Measurements from ENCODE around the gene DTX3. TPM values are rescaled to one million over a fixed set of nuclear protein-coding genes. Genes with fewer than 3 reads are reported as not detected.

Gene DTX3
- total RNA-seq, 1 donor from 2014 or later: 44.5 TPM

DNA sequence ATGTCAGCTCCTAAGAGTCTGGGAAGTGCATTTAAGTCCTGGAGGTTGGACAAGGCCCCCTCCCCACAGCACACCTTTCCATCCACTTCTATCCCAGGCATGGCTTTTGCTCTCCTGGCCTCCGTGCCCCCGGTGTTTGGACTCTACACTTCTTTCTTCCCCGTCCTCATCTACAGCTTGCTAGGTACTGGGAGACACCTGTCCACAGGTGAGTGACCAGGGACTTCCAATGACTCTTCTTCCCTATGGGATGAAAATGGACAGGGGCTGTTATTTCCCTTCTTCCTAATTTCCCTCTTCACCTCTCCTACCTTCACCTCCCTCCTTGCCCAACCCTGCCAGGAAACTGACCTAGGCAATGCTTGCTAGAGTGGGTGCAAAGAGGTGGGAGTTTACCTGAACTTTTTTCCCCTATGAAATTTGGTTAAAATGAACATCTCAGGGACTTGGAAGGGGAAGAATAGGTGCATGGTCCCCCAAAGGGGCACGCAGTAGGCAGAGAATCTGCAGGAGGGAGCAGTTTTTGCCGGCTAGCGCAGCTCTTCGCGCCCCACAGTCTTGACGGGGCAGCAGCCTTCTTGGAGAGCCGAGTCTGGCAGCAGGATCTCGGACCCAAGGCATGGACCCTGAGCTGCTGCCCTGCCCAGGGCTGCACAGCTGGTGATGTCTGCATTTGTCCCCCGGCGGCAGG is 15.8 kb downstream of the DTX3 start:
- no peak for DNase-seq

DNA sequence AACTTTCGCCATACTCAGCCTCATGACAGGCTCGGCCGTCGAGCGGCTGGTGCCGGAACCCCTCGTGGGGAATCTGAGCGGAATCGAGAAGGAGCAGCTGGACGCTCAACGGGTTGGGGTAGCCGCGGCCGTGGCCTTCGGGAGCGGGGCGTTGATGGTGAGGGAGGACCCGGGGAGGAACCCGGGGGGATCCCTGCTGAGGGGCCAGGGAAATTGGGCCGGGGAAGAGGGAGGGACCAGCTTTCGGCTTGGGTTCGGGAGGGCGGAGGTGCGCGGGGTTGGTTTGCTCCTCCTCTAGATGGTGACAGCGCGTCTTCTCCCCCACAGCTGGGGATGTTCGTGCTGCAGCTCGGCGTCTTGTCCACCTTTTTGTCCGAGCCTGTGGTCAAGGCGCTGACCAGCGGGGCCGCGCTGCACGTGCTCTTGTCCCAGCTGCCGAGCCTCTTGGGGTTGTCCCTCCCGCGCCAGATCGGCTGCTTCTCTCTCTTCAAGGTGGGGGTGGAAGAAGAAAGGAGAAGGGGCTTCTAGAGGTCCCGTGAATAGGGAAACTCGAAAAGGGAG is 16.4 kb downstream of the DTX3 start:
- DNase-seq: no peak

DNA sequence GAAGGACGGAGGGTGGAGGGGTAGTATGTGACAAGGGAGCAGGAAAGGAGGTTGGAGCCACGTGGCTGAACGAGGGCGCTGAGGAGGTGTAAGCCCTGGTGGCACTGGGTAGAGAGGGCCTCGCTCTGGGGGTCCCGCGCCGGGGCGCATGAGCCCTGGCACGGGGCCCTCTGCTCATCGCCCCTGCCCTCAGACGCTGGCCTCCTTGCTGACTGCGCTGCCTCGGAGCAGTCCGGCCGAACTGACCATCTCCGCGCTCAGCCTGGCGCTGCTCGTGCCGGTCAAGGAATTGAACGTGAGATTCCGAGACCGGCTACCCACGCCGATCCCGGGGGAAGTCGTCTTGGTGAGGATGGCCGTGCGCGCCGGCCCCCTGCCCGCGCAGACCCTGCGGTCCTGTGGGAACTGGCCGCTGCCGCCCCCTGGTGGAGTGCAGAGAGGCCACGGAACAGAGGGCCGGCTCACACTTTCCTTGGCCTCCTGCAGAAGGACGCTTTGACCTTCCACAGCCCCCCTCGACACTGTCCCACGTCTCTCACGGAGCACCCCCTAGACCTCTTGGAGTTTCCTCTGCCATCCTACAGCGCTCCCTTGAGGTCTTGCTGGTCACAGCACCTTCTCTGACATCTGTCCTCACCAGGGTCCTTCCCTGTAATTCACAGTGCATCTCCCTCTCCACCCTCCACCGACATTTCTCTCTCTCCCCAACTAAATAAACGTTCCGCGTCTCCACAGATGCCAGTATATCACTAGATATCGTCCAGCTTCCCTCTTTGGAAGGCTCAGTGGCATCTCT is 17.1 kb downstream of the DTX3 start:
- DNase-seq: no peak

DNA sequence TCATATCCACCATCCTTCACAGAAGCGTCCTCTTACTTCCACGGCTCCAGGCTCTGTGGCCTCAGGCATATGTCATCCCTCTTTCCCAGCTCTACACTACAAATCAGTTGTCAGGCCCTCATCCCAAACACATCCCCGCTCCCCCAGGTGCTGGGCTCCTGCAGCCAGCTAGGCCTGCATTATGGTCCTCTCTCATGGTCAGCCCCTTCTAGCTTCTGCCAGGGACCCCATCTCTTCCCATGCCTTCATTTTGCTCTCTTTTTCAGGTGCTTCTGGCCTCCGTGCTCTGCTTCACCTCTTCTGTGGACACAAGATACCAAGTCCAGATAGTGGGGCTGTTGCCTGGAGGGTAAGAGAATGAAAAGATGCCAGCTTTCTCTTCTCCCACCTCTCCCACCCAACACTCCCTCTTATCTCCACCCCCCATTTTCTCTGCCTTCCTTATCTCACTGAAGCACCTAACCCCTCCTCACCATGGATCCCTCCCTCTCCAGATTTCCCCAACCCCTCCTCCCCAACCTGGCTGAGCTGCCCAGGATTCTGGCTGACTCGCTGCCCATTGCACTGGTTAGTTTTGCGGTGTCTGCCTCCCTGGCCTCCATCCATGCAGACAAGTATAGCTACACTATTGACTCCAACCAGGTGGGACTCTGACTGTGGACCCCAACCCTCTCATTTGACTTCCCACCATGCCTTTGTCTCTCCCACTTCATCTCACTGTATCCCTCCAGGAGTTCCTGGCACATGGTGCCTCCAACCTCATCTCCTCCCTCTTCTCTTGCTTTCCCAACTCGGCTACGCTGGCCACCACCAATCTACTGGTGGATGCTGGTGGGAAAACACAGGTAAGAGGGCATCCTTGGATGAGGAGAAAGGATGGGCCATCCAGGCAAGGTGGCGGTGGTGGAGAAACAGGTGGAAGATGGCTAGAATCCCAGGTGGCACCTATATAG is 17.9 kb downstream of the DTX3 start:
- DNase-seq: no peak

DNA sequence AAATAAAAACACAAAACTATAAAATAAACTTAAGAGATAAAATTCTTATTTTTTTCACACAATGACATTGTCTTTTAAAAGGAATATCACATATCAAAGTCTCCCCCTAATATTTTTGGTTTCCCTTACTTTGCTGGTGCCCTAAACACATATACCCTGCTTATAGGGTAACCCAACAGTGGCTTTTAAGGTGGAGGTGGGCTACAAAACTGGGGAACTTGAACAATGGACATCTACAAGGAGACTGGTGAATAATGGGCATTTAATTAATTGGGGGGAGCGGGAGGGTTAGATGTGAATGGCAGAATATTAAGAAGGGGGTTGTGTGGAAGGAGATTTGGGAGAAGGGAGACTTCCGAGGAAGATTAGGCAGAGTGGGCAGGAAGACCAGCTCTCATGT is 18.8 kb downstream of the DTX3 start:
- DNase-seq: no peak

DNA sequence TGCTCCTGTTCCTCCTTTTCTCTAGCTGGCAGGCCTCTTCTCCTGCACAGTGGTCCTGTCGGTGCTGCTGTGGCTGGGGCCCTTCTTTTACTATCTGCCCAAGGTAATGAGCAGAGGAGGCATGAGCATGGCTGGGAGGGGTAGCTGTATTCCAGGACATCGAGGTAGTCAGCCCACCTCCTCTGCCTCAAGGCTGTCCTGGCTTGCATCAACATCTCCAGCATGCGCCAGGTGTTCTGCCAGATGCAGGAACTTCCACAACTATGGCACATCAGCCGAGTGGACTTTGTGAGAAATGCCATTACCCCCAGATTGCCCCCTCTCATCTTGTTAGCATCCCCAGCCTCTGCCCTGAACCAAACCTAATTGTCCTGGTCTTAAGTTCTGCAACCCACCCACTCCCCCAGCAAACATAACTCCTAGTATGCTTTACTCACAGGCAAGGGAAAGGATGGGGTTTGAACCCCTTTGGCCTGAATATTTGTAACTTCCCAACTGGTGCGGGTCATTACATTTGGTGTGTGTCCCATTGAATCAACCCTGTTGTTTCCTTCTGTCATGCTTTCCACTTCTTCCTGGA is 19.3 kb downstream of the DTX3 start:
- no peak for DNase-seq

DNA sequence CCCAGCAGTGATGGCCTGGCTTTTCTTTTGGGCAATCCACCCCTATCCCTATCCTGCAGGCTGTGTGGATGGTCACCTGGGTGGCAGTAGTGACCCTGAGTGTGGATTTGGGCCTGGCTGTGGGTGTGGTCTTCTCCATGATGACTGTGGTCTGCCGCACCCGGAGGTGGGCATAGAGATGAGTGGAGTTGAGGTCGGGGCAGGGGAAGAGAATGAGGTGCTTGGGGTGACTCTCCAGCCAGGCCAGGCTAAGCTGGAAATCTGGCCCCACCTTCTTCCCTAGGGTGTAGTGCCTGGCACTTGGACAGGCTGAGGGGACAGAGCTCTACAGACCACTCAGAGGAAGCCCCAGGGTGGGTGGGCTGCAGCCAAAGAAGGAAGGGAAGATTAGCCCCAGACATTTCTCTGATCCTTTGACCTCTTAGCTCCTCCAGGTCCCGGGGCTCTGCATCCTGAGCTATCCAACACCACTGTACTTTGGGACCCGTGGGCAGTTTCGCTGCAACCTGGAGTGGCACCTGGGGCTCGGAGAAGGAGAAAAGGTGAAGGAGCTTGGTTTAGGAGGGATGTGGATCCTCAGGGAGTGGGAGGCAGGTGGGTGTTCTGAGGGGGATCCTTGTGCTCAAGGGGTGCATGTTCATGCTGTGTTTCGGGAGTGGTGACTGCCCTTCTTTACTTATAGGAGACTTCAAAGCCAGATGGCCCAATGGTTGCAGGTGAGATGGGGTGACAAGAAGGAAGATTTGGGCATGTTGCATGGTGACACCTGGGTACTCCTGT is 20.0 kb downstream of the DTX3 start:
- DNase-seq: no peak

DNA sequence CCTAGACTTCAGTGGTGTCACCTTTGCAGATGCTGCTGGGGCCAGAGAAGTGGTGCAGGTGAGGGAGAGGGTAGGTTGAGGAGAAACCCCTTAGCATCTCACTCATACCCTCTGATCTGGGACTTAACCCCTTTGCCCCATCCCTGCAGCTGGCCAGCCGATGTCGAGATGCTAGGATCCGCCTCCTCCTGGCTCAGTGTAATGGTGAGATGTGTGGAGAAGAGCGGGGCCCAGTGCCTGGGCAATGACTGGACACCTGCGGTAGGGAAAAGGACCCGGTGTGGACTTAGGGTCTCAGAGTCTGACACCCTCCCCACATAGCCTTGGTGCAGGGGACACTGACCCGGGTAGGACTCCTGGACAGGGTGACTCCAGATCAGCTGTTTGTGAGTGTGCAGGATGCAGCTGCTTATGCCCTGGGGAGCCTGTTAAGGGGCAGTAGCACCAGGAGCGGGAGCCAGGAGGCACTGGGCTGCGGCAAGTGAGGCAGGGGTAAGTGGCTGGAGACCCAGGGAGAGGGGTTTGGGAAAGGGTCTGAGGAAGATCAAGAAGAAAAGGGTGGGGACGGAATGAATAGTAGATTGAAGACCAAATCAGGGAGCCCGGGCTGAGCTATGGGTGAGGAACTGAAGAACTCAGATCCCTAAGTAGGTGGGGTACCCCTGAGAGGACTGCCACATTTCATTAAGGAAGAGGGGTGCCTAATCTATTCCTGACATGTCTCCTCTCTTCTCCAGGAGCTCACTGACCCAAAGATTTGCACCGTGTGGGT is 20.8 kb downstream of the DTX3 start:
- no peak for DNase-seq

DNA sequence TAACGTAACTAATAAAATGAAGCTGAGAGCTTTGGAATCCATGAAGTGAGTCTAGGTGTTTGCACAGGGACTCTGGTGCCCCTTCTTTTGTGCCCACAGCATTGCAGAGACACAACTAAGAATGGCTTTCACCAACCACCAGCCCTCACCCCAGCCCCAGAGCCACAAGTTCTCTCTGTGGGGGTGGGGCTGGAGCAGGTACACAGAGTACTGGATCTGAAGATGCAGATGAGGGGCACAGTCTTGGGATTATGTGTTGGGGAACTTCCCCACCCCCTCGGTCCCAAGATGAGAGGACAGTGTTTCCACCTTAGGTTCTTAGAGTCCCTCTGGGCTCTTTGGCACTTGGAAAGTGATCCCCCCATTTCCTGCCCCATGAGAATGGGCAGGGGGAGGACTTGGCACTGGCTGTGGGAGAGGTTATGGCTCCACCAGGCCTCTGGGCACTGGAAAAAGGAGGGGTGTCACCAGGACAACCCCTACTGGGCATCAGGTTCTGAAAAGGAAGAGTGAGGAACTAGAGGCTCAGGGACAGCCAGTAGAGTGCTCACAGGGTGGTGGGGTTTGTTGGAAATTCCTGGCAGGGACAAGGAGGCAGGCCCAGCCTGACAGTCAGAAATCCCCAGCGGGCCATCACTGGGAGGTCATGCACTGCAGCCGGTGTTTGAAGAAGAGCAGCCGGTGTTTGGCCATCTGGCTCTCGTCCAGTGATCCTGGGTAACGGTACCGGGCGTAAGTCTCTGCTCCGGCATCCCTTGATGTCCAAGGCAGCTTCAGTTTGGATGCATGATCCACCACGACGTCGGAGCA is 21.7 kb downstream of the DTX3 start:
- DNase-seq: no peak

DNA sequence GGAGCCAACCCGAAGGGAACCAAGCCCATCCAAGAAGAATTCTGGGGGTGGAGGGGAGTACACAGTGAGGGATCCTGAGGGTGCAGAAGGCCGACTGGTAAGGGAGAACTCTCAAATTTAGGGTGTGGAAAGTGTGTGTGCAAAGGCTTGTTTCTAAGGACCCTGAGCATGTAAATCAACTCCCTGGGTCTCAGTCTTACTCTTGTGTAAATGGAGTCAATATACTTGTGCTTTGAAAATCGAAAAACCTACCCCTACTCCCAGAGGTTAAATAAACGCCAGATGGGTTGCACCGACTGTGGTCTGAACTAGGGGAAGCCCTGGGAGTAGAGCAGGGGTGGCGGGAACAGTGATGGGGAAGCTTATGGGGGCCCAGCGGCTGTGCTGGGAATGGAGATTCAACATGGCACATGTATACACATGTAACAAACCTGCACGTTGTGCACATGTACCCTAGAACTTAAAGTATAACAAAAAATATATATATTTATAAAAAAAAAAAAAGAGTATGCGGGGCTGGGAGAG is 22.4 kb downstream of the DTX3 start:
- no peak for DNase-seq

DNA sequence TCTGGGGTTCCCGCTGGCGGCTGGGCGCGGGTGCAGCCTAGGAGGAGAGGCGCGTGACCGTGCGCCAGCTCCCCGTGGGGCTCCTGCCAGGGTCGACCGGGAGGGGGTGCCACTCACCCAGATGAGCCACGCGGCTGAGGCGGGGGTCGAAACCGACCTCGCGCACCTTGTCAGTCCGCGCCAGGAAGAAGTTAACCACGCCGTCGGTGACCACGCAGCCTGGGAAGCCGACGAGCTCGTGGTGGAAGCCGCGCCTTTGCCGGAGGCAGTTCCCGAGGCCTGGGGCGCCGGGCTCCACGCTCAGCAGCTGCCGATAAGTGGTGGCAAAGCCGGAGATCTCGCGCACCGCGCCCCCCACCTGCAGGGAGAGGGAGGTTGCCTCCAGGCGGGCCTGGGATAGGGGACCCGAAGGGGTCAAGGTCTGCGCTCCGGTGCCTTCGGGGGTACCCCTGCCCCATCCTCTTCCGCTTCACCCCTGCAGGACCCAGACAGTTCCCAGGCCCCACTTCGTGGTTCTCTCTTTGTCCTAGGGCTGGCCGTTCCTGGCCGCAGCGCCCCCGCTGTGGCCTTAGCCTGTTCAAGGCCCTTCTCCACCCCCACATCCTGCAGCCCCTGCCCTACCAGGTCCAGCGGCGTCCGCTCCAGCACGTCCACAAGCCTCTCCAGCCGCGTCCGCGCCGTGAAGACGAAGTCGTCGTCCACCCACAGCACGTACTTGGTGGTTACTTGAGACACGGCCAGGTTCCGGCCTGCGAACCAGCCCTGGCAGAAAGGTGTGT is 23.1 kb downstream of the DTX3 start:
- DNase-seq: no peak

DNA sequence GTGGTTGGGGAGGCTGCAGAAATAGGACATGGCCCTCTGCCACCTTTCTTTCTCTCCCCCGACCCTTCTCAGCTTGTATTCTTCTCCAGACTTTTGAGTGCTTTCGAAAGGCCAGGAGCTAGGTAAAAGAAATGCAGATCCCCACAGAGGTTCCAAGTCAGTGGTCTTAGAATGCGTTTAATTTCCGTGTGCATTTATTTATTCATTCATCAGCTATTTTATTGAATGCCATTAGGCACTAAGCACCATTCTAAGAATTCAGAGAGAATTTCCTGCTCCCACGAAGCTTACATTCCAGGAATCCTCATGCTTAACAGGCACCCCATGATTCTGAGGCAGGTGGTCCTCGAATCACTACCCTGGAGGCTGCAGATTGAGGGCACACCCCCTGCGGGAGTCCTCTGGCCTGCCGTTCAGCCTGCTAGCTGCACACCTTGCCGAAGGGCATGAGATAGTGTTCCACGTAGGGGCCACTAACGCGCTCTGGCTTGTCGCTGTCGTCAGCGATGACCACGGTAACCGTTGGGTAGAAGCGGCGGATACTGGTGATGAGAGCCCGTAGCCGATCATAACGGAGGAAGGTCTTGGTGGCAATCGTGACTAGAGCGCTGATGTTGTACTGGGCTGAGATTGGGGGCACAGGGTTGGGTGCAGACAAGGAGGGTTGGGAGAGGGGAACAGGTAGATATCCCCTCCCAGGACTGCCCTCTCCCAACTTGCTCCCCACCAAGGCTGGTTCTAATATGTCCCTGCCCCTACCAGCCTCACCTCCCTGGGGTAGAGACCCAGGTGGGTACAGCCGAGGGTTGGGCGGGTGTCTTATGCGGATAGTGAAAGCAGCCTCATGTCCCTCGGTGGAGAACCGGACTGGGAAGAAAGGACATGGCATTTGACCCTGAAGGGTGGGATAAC is 23.9 kb downstream of the DTX3 start:
- DNase-seq: no peak

DNA sequence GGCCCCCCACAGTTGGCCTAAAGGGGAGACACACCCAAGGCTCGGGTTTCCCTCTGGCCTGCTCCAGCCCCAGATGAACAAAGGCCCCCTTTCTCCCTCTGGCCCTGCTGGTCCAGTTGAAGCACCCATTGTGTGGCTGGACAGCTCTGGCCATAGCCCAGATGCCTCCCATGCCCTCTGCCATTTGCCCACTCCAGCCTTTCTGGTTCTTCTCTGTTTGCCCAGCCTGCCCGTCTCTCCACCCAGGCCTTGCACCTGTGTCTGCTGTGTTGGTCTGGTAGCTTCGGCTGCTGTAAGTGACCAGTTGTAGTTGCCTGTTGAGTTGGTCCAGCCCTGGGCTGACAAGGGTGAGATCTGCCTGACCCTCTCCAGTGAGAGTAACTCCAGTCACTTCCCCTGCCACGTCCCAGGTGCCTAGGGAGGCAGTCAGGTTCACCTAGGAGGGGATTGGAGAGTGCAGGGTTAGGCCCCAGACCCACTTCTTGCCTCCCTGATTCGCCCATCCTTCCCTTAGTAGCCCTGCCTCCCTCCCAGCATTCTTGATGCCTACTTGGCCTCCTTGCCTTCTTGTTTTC is 25.4 kb downstream of the DTX3 start:
- no peak for DNase-seq

DNA sequence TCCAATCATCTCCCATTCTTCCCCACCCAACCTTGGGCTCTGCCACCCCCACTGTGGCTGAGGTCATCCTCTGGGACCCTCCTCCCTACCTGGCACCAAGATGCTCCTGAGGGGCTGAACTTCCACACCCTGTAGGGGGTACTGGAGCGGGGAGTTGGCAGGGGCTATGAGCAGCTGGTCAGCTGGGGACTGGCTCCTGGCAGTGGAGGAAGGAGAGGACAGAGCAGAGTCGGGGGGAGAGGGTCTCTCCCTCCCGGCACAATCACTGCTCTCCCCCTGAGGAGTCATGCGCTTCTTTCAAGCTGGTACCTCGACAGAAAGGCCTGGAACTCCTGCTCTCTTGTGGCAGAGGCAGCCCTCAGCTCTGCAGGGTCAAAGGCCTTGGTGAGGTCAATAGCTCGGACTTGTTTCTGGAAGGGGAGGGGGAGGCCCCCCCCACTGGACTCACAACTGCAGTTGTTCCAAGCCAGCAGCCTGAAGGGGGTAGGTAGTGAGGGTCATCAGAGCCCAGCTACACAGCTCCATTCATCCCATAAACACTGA is 26.3 kb downstream of the DTX3 start:
- DNase-seq: no peak

DNA sequence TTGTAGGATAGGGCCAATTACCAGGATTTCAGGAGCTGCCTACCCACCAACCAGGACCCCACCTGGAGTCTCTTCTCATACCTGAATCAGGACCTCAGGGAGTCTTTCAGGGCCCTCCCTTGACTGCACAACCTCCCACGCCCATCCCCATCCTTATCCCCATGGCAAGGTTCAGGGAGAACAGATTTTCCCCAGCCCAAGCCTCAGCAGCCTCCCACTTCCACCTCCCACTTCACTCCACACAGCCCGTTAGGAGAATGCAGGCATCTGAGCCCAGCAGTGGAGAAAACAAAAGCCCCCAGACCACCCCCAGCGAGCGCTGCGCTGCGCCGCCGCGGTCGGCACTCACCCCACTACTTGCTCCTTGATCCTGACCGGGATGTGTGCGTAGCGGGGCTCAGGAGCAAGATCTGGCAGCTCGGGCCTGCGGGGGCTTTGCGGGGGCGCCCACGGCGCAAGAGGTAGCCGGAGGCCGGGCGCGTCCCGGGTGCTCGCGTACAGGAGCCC is 27.0 kb downstream of the DTX3 start:
- no peak for DNase-seq

Measured in occipital lobe (tissue), 2 donors.